ENCODE results near the gene LILRA6.
A peak's percentile ranks its signal among the peaks of the same experiment; 100 is the strongest.
"Not testable (repeated sequence)": the region's sequence is repeated elsewhere in the genome, so short reads cannot be mapped to it uniquely, and the experiment has no call there.

The LILRA6 gene

DNA sequence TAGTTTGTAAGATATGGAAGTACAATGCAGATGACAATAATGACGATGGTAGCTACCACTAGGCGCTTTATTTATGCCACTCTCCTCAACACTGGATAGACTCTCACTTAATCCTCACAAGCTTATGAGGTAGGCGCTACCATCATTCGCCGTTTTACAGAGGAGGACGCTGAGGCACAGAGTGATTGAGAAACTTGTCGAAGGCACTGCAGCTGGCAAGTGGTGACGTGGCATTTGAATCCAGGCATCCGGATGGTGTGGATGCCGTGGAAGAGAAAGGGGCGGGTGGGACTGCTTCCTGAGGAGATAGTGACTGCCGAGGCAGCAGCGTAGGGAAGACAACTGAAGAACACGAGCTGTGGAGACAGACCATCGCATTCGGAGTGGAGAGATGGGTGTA lies 43.2 kb downstream of the LILRA6 start:
- H3K36me3 ChIP-seq (ENCODE audit: control insufficient read depth in 1 of 2, insufficient read depth in 2 of 2, low read length in 2 of 2) = peaks cover 21 to 31% of the 10 kb centered on the region in 2 donors
- peaks cover 30 to 36% of the 10 kb centered on the region in 2 donors for H3K4me1 ChIP-seq (ENCODE audit: control insufficient read depth in 1 of 2, insufficient read depth in 2 of 2, low read length in 2 of 2)
- no peak overlapping the region for H3K9ac ChIP-seq (ENCODE audit: low read depth in 1 of 2, low read length in 2 of 2)
- H3K27me3 ChIP-seq (ENCODE audit: control insufficient read depth in 1 of 2, insufficient read depth in 2 of 2, low read length in 2 of 2) = no peaks in the 10 kb centered on the region
- no peak overlapping the region for H3K27ac ChIP-seq (ENCODE audit: low read depth, low read length)
- H3K9me3 ChIP-seq (ENCODE audit: control insufficient read depth in 1 of 2, low read length in 2 of 2) = no peaks in the 10 kb centered on the region
- no peak overlapping the region for H3K4me3 ChIP-seq (ENCODE audit: low read depth in 1 of 2, low read length in 2 of 2)

GRCh38 chr19:54197121-54197520 lies 45.5 kb downstream of the LILRA6 start:
- H3K4me1 ChIP-seq (ENCODE audit: control insufficient read depth in 1 of 2, insufficient read depth in 2 of 2, low read length in 2 of 2) = peaks cover 13 to 15% of the 10 kb centered on the region in 2 donors
- H3K9ac ChIP-seq (ENCODE audit: low read depth in 1 of 2, low read length in 2 of 2) = no peak overlapping the region
- H3K9me3 ChIP-seq (ENCODE audit: control insufficient read depth in 1 of 2, low read length in 2 of 2) = no peaks in the 10 kb centered on the region
- H3K36me3 ChIP-seq (ENCODE audit: control insufficient read depth in 1 of 2, insufficient read depth in 2 of 2, low read length in 2 of 2) = peaks cover 14 to 20% of the 10 kb centered on the region in 2 donors
- no peaks in the 10 kb centered on the region for H3K27me3 ChIP-seq (ENCODE audit: control insufficient read depth in 1 of 2, insufficient read depth in 2 of 2, low read length in 2 of 2)
- no peak overlapping the region for H3K27ac ChIP-seq (ENCODE audit: low read depth, low read length)
- no peak overlapping the region for H3K4me3 ChIP-seq (ENCODE audit: low read depth in 1 of 2, low read length in 2 of 2)

- H3K9me3 ChIP-seq (ENCODE audit: control insufficient read depth in 1 of 2, low read length in 2 of 2) = no peaks in the 10 kb centered on the region
- no peak overlapping the region for H3K4me3 ChIP-seq (ENCODE audit: low read depth in 1 of 2, low read length in 2 of 2)
- peaks cover 13 to 15% of the 10 kb centered on the region in 2 donors for H3K4me1 ChIP-seq (ENCODE audit: control insufficient read depth in 1 of 2, insufficient read depth in 2 of 2, low read length in 2 of 2)
- no peak overlapping the region for H3K9ac ChIP-seq (ENCODE audit: low read depth in 1 of 2, low read length in 2 of 2)
- peaks cover 8 to 14% of the 10 kb centered on the region in 2 donors for H3K36me3 ChIP-seq (ENCODE audit: control insufficient read depth in 1 of 2, insufficient read depth in 2 of 2, low read length in 2 of 2)
- no peaks in the 10 kb centered on the region for H3K27me3 ChIP-seq (ENCODE audit: control insufficient read depth in 1 of 2, insufficient read depth in 2 of 2, low read length in 2 of 2)
- H3K27ac ChIP-seq (ENCODE audit: low read depth, low read length) = no peak overlapping the region
Measured at GRCh38 chr19:54196536-54196935, 46.1 kb downstream of the LILRA6 start.

DNA sequence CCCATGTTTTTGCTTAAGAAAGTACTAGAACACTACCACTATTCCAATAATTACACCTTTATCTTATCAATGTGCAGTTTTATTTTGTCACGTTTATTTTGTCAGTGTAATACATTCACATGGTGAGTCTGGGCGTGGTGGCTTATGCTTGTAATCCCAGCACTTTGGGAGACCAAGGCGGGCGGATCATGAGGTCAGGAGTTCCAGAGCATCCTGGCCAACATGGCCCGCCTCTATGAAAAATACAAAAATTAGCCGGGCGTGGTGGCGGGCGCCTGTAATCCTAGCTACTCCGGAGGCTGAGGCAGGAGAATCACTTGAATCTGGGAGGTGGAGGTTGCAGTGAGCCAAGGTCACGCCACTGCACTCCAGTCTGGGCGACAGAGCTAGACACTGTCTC lies 48.1 kb downstream of the LILRA6 start:
- H3K36me3 ChIP-seq (ENCODE audit: control insufficient read depth in 1 of 2, insufficient read depth in 2 of 2, low read length in 2 of 2) = peaks cover 6 to 12% of the 10 kb centered on the region in 2 donors

GRCh38 chr19:54193011-54193410 lies 49.6 kb downstream of the LILRA6 start:
- peaks cover 6 to 12% of the 10 kb centered on the region in 2 donors for H3K36me3 ChIP-seq (ENCODE audit: control insufficient read depth in 1 of 2, insufficient read depth in 2 of 2, low read length in 2 of 2)
- H3K4me3 ChIP-seq (ENCODE audit: low read depth in 1 of 2, low read length in 2 of 2) = no peak overlapping the region
- no peak overlapping the region for H3K27ac ChIP-seq (ENCODE audit: low read depth, low read length)
- no peaks in the 10 kb centered on the region for H3K9me3 ChIP-seq (ENCODE audit: control insufficient read depth in 1 of 2, low read length in 2 of 2)
- no peaks in the 10 kb centered on the region for H3K27me3 ChIP-seq (ENCODE audit: control insufficient read depth in 1 of 2, insufficient read depth in 2 of 2, low read length in 2 of 2)
- H3K9ac ChIP-seq (ENCODE audit: low read depth in 1 of 2, low read length in 2 of 2) = no peak overlapping the region
- peaks cover 15 to 18% of the 10 kb centered on the region in 2 donors for H3K4me1 ChIP-seq (ENCODE audit: control insufficient read depth in 1 of 2, insufficient read depth in 2 of 2, low read length in 2 of 2)

More for the DNA sequence above, 48.1 kb downstream of the LILRA6 start:
- not testable (repeated sequence) for H3K4me3 ChIP-seq (ENCODE audit: low read depth in 1 of 2, low read length in 2 of 2); H3K9me3 ChIP-seq (ENCODE audit: control insufficient read depth in 1 of 2, low read length in 2 of 2); H3K27me3 ChIP-seq (ENCODE audit: control insufficient read depth in 1 of 2, insufficient read depth in 2 of 2, low read length in 2 of 2); H3K27ac ChIP-seq (ENCODE audit: low read depth, low read length); H3K9ac ChIP-seq (ENCODE audit: low read depth in 1 of 2, low read length in 2 of 2)
- peaks cover 9 to 10% of the 10 kb centered on the region in 2 donors for H3K4me1 ChIP-seq (ENCODE audit: control insufficient read depth in 1 of 2, insufficient read depth in 2 of 2, low read length in 2 of 2)

DNA sequence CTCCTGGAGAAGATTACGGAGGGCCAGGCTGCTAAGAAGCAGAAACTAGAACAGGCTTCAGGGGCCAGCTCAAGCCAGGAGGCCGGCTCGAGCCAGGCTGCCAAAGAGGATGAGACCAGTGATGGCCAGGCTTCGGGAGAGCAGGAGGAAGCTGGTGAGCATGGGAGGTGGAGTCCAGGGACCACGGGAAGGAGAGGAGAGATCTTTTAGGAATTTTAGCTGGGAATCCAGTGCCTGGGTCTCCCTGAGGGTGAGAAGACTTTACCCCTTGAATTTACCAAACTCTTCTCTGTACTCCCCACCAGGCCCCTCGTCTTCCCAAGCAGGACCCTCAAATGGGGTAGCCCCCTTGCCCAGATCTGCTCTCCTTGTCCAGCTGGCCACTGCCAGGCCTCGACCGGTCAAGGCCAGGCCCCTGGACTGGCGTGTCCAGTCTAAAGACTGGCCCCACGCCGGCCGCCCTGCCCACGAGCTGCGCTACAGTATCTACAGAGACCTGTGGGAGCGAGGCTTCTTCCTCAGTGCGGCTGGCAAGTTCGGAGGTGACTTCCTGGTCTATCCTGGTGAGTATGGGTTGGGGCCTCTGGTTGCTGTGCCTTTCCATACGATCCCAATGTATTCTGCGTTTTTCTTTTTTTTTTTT lies 50.7 kb downstream of the LILRA6 start:
- peak overlapping the region; percentile 77 to 84 for H3K9ac ChIP-seq (ENCODE audit: low read depth in 1 of 2, low read length in 2 of 2)

GRCh38 chr19:54191011-54191810 lies 51.4 kb downstream of the LILRA6 start, which contains the start of gene TSEN34:
Gene TSEN34 (plus strand): TSS chr19:54191308. CDS start chr19:54191365, 57 bp downstream.
- Histone ChIP-seq H3K9me3 (ENCODE audit: control insufficient read depth in 1 of 2, low read length in 2 of 2) (no peaks in the 10 kb centered on the region), H3K4me3 (ENCODE audit: low read depth in 1 of 2, low read length in 2 of 2) (peak within 1 kb of the TSS; percentile 75 to 85), H3K36me3 (ENCODE audit: control insufficient read depth in 1 of 2, insufficient read depth in 2 of 2, low read length in 2 of 2) (peaks cover 6 to 18% of the 10 kb centered on the region in 2 donors), H3K9ac (ENCODE audit: low read depth in 1 of 2, low read length in 2 of 2) (peak within 1 kb of the TSS; percentile 77 to 84), H3K27me3 (ENCODE audit: control insufficient read depth in 1 of 2, insufficient read depth in 2 of 2, low read length in 2 of 2) (no peaks in the 10 kb centered on the region), H3K4me1 (ENCODE audit: control insufficient read depth in 1 of 2, insufficient read depth in 2 of 2, low read length in 2 of 2) (peaks cover 31 to 32% of the 10 kb centered on the region in 2 donors), H3K27ac (ENCODE audit: low read depth, low read length) (peak within 1 kb of the TSS; percentile 99)

More for the DNA sequence above, 50.7 kb downstream of the LILRA6 start:
- H3K27ac ChIP-seq (ENCODE audit: low read depth, low read length) = peak overlapping the region; percentile 99
- no peaks in the 10 kb centered on the region for H3K9me3 ChIP-seq (ENCODE audit: control insufficient read depth in 1 of 2, low read length in 2 of 2)
- H3K4me3 ChIP-seq (ENCODE audit: low read depth in 1 of 2, low read length in 2 of 2) = peak overlapping the region; percentile 75 to 83
- H3K4me1 ChIP-seq (ENCODE audit: control insufficient read depth in 1 of 2, insufficient read depth in 2 of 2, low read length in 2 of 2) = peaks cover 24 to 25% of the 10 kb centered on the region in 2 donors
- peaks cover 6 to 12% of the 10 kb centered on the region in 2 donors for H3K36me3 ChIP-seq (ENCODE audit: control insufficient read depth in 1 of 2, insufficient read depth in 2 of 2, low read length in 2 of 2)
- H3K27me3 ChIP-seq (ENCODE audit: control insufficient read depth in 1 of 2, insufficient read depth in 2 of 2, low read length in 2 of 2) = no peaks in the 10 kb centered on the region

DNA sequence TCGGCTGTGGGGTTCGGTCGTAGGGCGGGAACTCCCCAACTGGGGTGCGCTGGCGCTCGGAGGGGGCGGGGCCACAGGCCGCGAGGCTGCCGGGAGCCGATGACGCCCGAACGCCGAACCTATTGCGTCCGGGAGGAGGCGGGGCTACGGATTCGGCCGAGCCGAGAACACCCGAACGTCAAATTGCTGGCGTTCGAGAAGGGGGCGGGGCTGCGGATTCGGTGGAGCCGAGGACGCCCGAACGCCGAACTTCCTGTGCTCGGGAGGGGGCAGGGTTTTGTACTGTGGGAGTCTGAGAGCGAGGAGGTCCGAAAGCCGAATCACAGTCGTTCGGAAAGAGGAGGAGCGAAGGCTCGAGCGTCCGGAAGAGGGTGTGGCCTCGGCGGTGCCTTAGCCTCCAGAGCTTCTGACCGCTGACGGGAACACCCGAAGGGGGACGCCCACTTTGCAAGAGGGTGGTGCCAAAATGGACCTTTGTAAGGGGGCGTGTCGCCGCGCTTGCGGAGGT lies 52.0 kb downstream of the LILRA6 start:
- no peaks in the 10 kb centered on the region for H3K9me3 ChIP-seq (ENCODE audit: control insufficient read depth in 1 of 2, low read length in 2 of 2)
- H3K4me3 ChIP-seq (ENCODE audit: low read depth in 1 of 2, low read length in 2 of 2) = peak overlapping the region; percentile 75 to 85
- H3K36me3 ChIP-seq (ENCODE audit: control insufficient read depth in 1 of 2, insufficient read depth in 2 of 2, low read length in 2 of 2) = peaks cover 6 to 20% of the 10 kb centered on the region in 2 donors
- peaks cover 32% of the 10 kb centered on the region in 2 donors for H3K4me1 ChIP-seq (ENCODE audit: control insufficient read depth in 1 of 2, insufficient read depth in 2 of 2, low read length in 2 of 2)
- peak overlapping the region; percentile 77 to 84 for H3K9ac ChIP-seq (ENCODE audit: low read depth in 1 of 2, low read length in 2 of 2)
- peak overlapping the region; percentile 99 for H3K27ac ChIP-seq (ENCODE audit: low read depth, low read length)
- H3K27me3 ChIP-seq (ENCODE audit: control insufficient read depth in 1 of 2, insufficient read depth in 2 of 2, low read length in 2 of 2) = no peaks in the 10 kb centered on the region

DNA sequence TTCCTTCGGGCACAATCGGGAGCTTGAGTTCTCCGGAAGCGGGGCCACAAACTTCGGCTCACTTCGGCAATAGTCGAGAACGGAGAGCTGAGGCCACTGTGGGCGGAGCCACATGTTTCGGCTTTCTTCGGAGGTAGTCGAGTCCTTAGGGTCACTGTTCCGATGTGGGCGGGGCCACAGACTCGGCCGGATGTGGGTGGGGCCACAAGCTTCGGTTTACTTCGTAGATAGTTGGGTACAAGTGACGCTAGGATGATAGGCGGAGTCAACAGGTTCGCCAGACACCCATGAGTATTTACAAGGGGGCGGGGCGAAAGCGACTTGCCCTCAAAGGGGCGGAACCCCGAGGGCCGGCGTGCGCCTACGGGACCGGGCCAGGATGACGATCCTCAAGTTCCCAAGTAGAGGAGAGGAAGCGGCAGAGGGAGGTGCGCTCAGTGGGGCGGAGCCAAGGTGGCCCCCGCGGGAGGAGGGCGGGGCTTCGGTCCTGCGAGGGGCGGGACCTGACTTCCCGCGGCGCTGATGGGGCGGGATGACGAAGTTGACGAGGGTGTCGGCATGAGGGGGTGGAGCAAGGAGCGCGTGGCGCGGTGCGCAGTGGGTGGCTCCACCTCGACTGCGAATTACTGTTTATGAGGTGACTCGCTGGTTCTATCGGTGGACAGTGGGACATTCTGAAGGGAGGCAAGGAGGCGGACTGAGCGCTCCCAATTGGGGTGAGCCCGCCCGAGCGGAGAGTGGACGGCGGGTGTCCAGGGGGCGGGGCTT lies 52.7 kb downstream of the LILRA6 start:
- H3K9me3 ChIP-seq (ENCODE audit: control insufficient read depth in 1 of 2, low read length in 2 of 2) = no peaks in the 10 kb centered on the region
- no peaks in the 10 kb centered on the region for H3K27me3 ChIP-seq (ENCODE audit: control insufficient read depth in 1 of 2, insufficient read depth in 2 of 2, low read length in 2 of 2)
- peak overlapping the region; percentile 65 to 85 for H3K4me3 ChIP-seq (ENCODE audit: low read depth in 1 of 2, low read length in 2 of 2)
- peaks cover 32% of the 10 kb centered on the region in 2 donors for H3K4me1 ChIP-seq (ENCODE audit: control insufficient read depth in 1 of 2, insufficient read depth in 2 of 2, low read length in 2 of 2)
- H3K9ac ChIP-seq (ENCODE audit: low read depth in 1 of 2, low read length in 2 of 2) = peak overlapping the region; percentile 77 to 85
- peaks cover 6 to 20% of the 10 kb centered on the region in 2 donors for H3K36me3 ChIP-seq (ENCODE audit: control insufficient read depth in 1 of 2, insufficient read depth in 2 of 2, low read length in 2 of 2)
- H3K27ac ChIP-seq (ENCODE audit: low read depth, low read length) = peak overlapping the region; percentile 99

Data from duodenal mucosa (tissue), 2 donors.